HepG2 (cell line): ENCODE results near the gene C2CD3. TPM values are rescaled to one million over a fixed set of nuclear protein-coding genes. Genes with fewer than 3 reads are reported as not detected.

Experiments
- AHR ChIP-seq: IDR thresholded peaks from 2 replicates; pipeline ENCODE4 v1.6.1; 2018; ENCODE audit warnings: missing genetic modification reagents, missing compliant biosample characterization
- FOXP4 ChIP-seq: sonication (generic); formaldehyde crosslinking; IDR thresholded peaks from 2 replicates; pipeline ENCODE4 v1.4.0; 2020; ENCODE audit warnings: missing genetic modification reagents
- HNF1B ChIP-seq: sonication (generic); formaldehyde crosslinking; IDR thresholded peaks from 2 replicates; pipeline ENCODE4 v1.5.1; 2020; ENCODE audit warnings: mild to moderate bottlenecking, moderate library complexity, missing genetic modification reagents
- MED8 ChIP-seq: sonication (generic); formaldehyde crosslinking; IDR thresholded peaks from 2 replicates; pipeline ENCODE4 v1.8.1; 2023; ENCODE audit warnings: mild to moderate bottlenecking, missing genetic modification reagents; ENCODE audit not compliant: insufficient replicate concordance
- MEF2D ChIP-seq: sonication (generic); formaldehyde crosslinking; IDR thresholded peaks from 2 replicates; pipeline ENCODE4 v1.5.1; 2020; ENCODE audit warnings: mild to moderate bottlenecking, missing genetic modification reagents
- NR1H2 ChIP-seq: sonication (generic); formaldehyde crosslinking; IDR thresholded peaks from 2 replicates; pipeline ENCODE4 v1.8.1; 2022; ENCODE audit warnings: low read depth, missing genetic modification reagents, borderline replicate concordance
- REST ChIP-seq, 2 experiments: IDR thresholded peaks; 2 replicates each; pipeline ENCODE4 v1.6.1; 2011 to 2012; ENCODE audit warnings: low read length in 2 of 2, borderline replicate concordance in 1 of 2, low read depth in 1 of 2, mild to moderate bottlenecking in 1 of 2, moderate library complexity in 1 of 2
- SIX1 ChIP-seq: sonication (generic); formaldehyde crosslinking; IDR thresholded peaks from 2 replicates; pipeline ENCODE4 v1.4.0; 2020; ENCODE audit warnings: missing genetic modification reagents, borderline replicate concordance
- SRF ChIP-seq: IDR thresholded peaks from 2 replicates; pipeline ENCODE4 v1.6.1; 2011; ENCODE audit warnings: mild to moderate bottlenecking, low read depth, low read length, moderate library complexity
- XBP1 ChIP-seq: sonication (generic); formaldehyde crosslinking; IDR thresholded peaks from 2 replicates; pipeline ENCODE4 v1.5.0; 2020; ENCODE audit warnings: missing genetic modification reagents
- XRCC5 ChIP-seq: fragments of 200-400 bp; formaldehyde crosslinking; optimal IDR thresholded peaks from 2 replicates; pipeline ENCODE3; 2017; ENCODE audit warnings: mild to moderate bottlenecking, low read length
- ZNF7 ChIP-seq: IDR thresholded peaks from 2 replicates; pipeline ENCODE4 v1.6.1; 2016; ENCODE audit warnings: missing biosample characterization, missing genetic modification reagents
- ZXDC ChIP-seq: sonication (generic); formaldehyde crosslinking; IDR thresholded peaks from 2 replicates; pipeline ENCODE4 v1.5.0; 2020; ENCODE audit warnings: mild to moderate bottlenecking, missing genetic modification reagents
- polyA plus RNA-seq, 8 experiments: library from polyadenylated mRNA; depleted of rRNA in 3 of 8; stranded (reverse) in 7 of 8; unstranded in 1 of 8; fragments of >200 nt; fragmentation: Illumina TruSeq in 4 of 8; extraction: Trizol in 4 of 8; gene quantifications; 2 replicates each; pipeline versions ENCODE4 v1.2.1 to v1.2.3, GENCODE V29; 2011 to 2016; ENCODE audit warnings: low read depth in 4 of 8, missing spikeins in 1 of 8, mixed read lengths in 1 of 8; ENCODE audit not compliant: insufficient read depth in 1 of 8
- total RNA-seq, 5 experiments: library from RNA; depleted of rRNA; stranded (reverse); fragments of >200 nt; fragmentation: Illumina TruSeq; extraction: Trizol; gene quantifications; 2 replicates each; pipeline ENCODE4 v1.2.3, GENCODE V29; 2016; ENCODE audit warnings: low read depth in 1 of 5

Gene C2CD3
- total and polyA plus RNA-seq, 2 of the 13 experiments (the other 11 are each of a cell fraction or from before 2014, with no cell fraction given): 5.5 to 6.4 TPM

GRCh38 chr11:73982990-73983740, 187.6 kb downstream of the C2CD3 start (continued):
- TF ChIP-seq ZXDC (CRISPR knock-in tag) (peak; percentile 93), MEF2D (CRISPR knock-in tag) (peak; percentile 81), NR1H2 (peak; percentile 64; the same call in 1 of the 2 replicates), AHR (CRISPR knock-in tag) (0 out of 2 replicates have a peak, but pooled peaks have one; percentile 19), REST (IDR thresholded peaks at IDR 0.05; ENCODE audit: borderline replicate concordance in 1 of 2, low read depth in 1 of 2, low read length in 2 of 2) (no peak), HNF1B (peak; percentile 63), XBP1 (CRISPR knock-in tag) (peak; percentile 71; the same call in 1 of the 2 replicates), MED8 (CRISPR knock-in tag) (peak; percentile 60), XRCC5 (no peak), SIX1 (no peak; the same call in 1 of the 2 replicates), ZNF7 (CRISPR knock-in tag) (no peak), SRF (no peak), FOXP4 (CRISPR knock-in tag) (peak; percentile 72)
